ENCODE measurements around the gene SBF1.

SBF1 gene

DNA sequence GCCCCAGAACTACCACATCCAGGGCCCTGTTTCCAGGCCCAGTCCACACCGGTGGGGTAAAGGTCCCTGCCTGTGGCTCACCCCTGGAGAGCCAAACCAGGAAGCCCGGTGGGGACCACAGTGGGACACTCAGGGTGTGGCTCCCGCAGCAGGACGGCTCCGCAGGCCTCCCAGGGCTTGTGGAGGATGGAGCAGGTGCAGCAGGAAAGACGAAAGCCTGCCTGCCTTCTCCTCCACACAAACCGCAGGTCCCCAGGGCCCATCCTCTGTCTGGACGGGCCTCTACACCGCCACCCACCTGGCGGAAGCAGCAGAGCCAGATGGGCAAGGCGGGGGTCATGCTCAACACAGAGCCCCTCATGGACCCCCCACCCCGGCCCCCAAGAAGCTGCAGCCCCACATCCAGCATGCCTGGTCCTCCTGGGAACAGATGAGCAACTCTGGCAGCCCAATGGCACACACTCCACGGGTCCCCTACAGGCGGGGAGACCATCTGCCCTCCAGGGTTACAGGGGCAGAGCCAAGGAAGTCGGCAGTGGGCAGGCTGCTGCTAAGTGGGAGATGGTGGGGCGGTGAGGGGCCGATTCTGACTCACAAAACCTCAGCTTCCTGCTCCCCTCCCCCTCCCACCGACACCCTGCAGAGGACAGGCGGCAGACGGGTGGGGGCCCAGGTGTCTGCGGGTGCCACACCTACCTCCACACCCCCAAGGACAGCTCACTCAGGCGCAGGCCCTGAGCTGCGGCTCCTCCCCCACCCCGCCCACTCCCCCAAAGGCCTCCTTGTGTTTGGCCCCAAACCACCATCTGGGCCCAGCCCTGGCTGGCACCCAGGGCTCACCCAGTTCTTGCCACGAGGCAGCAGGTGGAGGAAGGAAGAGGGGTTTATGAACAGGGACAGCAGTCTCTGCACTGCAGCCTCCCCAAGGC, 5.2 kb downstream of the SBF1 start:
- in situ Hi-C loops (cut with MboI; ENCODE audit: low sequenced_read_pairs) = no loop called here

DNA sequence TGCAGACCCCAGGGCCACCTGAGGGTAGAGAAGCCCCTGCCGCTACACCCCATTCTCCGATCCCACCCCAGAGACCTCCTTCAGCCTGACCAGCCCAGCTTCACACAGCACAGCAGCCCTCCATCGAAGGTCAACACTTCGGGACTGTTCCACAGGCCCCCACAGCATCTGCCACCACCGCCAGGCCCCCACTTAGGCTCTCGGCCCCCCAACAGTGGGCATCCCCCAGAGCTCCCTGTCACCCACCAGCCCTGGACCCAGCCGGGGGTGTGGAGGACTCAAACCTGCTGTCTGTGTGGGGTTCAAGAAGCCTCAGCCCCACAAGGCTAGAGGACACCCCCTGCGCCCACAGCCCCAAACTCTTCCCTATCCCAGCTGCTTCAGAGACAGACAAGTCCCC, 6.2 kb downstream of the SBF1 start:
- in situ Hi-C loops (cut with MboI; ENCODE audit: low sequenced_read_pairs) = no loop called here

DNA sequence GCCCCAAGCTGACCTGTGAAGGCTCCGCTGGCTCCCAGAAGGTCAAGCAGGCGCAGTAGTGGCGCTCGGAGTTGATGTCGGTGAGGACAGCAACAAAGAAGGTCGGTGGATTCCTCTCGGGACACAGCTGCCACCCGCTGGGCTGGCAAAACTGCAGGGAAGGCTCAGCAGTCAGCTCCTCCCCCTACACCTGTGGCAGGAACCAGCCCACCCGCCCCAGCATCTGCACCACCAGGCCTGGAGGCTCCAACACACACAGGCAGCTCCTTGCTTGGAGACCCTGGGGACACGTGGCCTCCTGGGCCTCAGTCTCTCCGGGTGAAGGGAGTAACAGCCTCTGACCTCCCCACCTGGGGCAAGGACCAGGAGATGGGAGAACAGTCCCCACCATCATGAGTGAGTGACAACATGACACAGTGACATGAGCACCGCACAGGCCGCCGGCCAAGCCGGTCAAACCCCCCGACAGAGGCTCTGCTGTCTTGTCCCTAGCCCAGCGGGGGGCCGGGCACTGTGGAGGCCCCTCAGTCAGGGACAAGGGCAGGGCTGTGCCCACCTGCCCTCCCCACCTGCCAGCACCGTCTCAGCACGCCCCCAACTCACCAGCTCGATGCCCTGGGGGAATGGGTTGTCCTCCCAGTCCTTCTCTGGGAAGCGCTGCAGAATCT, 6.9 kb downstream of the SBF1 start:
- in situ Hi-C loops (cut with MboI; ENCODE audit: low sequenced_read_pairs) = no loop called here

DNA sequence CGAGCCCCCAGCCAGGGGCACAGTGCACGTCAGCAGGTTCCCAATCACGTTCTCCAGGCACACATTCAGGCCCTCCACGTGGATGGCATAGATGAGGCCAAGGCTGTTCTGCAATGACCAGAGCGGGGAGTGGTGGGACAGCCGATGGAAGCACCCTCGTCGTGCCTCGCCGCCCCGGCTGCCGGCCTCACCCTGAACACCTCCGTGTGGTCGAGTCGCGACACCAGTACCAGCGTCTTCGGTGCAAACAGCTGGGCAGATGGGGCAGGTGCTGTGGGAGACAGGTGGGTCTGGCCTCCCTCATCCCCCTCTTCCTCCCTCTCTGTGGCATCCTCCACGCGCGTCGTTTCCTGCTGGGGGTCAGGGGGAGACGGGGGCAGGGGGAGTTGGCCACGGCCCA, 7.5 kb downstream of the SBF1 start:
- in situ Hi-C loops (cut with MboI; ENCODE audit: low sequenced_read_pairs) = no loop called here

DNA sequence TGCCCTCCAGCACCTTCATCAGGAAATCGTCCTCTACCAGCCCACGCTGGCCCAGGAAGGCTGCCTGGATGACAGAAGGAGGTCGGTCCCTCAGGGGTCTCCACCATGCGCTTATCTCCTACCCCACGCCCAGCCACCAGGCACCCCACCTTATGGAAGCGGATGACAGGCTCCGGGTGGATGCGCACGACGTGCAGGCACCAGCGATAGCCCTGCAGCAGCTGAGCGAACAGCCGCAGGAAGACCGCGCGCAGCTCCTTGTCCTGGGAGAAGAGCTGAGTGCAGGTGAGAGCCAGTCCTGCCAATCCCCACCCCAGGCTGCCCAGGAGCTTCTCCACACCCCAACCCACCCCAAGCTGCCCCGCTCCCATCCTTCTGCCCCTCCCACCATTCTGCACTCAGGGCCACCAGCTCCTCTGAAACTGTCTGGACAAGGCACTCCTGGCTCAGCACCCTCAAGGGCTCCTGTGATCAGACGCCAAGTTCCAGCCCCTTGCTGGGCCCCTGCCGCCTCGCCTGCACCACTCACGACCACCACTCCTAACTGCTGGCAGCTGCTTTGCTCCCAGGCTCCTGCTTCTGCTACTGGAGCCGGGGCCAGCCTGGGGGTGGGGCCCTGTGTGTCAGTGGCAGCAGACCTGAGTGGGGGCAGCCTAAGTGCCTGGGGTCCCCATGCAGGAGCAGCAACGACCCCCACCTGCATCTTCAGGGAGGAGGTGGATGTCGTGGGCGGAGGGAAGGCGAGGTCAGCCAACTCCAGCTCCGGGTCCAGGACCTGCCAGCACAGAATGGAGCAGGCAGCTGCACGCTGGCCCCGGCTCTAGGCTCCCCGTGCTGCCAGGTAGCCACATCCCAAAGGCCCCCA, 9.5 kb downstream of the SBF1 start:
- in situ Hi-C loops (cut with MboI; ENCODE audit: low sequenced_read_pairs) = no loop called here

DNA sequence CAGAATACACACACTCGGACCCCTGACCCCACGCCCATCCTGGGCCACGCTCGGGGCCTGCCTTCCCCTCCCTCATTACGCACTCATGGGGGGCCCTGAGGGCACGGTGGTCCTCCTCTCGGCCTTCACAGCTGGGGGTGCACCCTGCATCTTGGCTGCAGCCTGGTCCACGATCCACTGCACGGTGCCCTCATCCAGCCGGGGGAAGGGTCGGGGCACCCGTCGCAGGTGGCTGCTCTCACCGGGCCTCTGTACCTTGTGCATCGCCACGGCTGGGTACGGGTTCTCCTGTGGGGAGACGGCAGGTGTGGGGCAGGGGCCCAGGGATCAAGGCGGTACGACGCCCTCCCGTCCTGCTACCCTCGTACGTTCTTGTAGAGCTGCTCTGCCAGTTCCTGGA, 10.4 kb downstream of the SBF1 start:
- in situ Hi-C loops (cut with MboI; ENCODE audit: low sequenced_read_pairs) = no loop called here

DNA sequence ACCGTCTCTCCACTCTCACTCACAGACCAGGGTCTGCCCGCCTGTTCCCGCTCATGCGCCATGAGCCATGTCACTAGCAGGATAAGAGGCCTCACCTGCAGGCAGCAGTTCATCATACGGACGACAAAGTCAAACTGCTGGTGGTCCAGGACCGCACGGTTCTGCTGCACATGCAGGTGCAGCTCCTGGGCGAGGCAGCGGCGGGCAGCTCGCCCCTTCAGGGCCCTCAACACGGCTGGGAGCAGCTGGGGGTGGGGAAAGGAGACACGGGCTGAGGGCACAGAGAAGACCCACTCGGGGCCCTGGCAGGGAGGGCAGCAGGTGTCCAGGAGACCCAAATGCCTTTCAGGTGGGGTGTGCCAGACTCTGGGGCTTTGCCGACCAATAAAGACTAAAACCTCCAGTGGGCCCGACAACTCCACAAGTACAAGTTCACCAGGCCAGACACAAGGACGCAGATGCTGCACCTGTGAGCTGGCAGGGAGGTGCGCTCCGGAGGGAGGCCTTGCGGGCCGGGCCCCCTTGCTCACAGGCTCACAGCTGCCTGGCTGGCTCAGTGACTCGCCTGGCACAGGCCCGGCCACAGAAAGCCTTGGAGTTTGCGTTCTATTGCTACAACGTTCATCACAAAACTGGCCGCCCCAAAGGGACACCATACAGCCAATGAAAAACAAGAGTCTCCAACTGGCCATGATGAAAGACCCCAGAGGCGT, 11.5 kb downstream of the SBF1 start:
- in situ Hi-C loops (cut with MboI; ENCODE audit: low sequenced_read_pairs) = no loop called here

DNA sequence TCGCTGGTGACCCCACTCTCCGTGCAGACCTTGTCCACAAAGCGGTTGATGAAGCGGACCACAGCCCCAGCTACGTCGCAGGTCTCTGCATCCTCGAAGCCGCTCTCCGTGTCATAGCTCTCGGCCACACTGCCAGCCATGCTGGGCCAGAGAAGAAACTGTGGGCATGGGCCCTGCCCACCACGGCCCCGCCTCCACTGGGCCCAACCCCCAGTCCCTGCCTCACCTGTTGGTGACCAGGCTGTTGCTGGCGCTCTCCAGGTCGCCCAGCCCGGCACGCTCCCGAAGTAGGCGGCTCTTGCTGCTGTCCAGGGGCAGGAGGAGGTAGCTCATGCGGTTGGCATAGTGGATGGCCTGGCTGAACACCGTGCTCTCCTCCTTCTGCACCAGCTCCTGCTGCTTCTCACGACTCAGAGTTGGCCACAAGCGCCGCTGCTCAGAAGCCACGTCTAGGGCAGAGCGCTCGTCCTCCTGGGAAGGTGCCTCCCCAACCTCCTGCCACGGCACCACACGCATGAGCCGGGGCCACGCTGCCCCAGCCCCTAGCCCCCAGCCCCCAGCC, 12.8 kb downstream of the SBF1 start:
- in situ Hi-C loops (cut with MboI; ENCODE audit: low sequenced_read_pairs) = no loop called here

DNA sequence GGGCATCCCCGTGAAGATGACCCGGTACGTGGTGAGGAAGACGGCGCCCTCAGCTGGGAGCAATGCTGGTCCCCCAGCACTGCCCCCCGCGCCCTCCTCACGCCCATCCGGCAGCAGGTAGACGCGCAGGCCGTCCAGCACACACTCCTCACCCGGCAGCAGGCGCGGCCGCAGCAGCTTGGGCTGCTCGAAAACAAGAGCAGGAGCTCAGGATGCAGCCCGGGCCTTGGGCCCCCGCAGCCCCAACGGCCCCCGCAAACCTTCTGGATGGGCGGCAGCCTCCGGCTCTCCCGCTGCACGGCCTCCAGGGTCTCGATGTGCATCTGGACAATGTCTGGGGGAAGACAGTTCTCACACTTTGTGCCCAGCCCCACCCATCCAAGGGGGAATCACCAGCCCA, 13.3 kb downstream of the SBF1 start:
- in situ Hi-C loops (cut with MboI; ENCODE audit: low sequenced_read_pairs) = no loop called here

DNA sequence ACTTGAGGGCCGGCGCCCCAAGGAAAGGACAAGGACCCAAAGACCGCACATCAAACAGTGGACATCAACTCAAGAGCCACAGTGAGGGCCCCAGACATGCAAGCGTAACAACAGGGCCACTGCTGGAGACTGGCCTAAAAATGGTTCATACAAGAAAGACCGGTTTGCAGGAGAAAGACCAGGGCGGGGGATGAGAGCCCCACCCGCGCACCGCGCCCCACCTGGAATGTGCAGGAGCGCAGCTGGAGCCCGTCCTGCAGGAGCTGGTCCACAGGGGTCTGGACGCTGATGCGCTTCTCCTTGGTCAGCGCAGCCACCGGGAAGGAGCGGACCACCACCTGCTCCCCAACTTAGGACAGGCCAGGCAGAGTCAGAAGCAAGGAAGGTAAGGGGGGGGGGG, 13.9 kb downstream of the SBF1 start:
- in situ Hi-C loops (cut with MboI; ENCODE audit: low sequenced_read_pairs) = no loop called here

DNA sequence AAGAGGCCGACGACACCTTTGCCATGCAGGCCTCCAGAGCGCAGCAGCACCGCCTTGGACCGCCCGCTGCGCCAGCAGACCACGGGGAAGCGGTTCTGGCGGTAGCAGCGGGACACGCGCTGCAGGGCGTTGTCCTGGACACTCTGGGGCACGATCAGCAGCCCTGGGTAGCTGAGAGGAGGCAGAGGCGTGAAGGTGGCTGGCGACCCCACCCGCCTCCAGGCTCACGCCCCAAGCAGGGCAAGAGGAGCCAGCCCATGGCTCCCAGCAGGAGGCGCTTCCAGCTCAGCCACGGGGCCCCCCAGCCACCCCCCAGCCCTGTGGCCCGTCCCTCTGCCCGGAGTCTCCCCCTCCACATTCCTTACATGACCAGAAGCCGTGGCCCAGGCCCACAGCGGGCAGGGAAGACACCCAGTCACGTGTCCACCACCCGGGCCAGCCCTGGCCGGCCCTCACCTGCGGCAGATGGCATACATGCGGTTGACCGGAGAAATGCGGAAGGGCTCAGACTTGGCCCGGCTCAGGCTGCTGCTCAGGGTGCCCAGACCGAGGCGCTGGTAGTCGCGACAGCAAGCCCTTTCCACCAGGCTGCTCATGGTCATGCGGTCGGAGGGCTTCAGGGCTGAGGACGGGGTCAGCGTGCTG, 15.2 kb downstream of the SBF1 start:
- in situ Hi-C loops (cut with MboI; ENCODE audit: low sequenced_read_pairs) = no loop called here

DNA sequence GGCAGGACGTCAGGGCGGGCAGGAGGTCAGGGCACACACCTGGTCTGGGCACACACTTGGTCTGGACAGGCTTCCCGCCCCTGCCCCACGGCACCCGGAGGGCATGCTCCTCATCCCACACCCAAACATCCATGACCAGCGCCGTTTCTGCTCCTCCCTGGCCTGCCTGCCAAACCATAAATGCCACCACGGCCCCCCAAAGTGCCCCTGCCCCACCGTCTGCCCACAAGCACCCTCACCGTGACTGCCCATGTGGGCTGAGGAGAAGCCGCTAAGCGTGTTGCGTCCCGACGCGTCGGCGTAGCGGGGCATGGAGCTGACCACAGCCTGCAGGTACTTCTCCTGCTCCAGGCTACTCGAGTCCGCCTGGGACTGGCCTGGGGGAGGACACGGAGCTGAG, 15.8 kb downstream of the SBF1 start:
- in situ Hi-C loops (cut with MboI; ENCODE audit: low sequenced_read_pairs) = no loop called here

DNA sequence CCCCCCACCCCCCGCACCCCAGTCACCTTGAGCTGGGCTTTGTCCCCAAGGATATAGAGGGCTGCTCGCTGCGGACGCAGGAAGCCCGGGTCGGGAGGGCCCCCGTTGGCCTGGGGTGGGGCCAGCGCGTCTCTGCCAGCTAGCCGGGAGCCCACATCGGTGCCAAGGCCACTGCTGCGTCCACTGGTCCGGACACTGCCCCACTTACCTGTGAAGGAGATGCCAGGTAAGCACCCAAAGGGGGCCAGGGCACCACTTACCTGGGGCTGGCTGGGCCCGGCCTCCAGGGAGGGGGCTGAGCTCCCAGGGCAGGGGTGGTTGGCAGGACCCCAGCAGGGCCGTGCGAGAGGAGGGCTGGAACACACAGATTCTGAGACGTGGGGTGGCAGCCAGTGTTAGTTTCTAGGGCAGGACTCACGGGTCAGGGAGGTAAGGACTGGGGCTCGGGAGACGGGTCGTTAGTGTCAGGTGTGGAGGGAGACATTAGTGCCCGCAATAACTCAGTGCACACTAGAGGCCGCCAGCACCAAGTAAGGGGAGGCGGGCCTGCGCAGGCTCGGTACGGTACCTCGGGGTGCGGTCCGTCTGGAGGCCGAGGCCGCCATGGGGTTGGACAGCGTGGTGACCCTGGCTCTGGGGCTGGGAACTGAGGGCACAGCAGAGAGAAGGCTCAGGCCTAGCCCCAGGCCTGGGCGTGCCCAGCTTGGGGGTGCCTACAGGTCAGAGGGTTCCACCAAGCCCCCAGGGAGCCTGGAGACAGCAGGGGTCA, 18.2 kb downstream of the SBF1 start:
- in situ Hi-C loops (cut with MboI; ENCODE audit: low sequenced_read_pairs) = no loop called here

DNA sequence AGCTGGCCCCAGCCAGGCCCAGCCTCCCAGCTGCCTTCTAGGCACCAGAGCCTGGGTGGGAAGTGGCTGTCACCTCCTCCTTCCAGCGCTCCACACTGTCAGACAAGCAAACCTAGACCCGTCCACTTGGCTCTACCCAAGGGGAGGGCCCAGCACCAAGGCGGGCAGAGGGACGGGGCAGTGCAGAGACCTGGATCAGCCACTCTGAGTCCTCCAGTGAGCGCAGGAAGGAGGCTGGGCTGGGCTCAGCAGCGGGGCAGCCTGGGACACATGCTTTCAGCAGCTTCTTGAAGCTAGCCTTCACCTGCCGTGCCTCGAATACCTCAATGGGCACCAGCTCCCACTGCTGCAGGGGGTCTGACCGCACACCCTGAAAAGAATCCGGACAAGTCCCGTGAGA, 18.8 kb downstream of the SBF1 start:
- in situ Hi-C loops (cut with MboI; ENCODE audit: low sequenced_read_pairs) = no loop called here

DNA sequence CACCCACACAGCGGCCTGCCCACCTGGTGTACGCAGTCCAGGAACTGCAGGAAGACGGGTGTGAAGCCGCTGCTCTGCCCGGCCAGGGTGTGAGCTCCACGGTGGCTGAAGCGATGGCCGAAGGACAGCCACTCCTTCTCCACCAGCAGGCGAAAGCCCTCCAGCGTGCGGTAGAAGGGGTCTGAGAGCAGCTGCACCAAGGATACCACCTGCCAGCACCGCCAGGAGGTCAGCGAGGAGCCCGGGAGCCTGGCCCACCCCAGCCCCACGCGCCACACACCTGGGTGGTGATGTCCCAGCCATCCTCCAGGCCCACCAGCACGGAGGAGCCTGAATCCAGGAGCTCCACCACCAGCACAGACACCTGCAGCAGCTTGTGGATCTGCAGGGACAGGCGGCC, 19.6 kb downstream of the SBF1 start:
- in situ Hi-C loops (cut with MboI; ENCODE audit: low sequenced_read_pairs) = no loop called here

DNA sequence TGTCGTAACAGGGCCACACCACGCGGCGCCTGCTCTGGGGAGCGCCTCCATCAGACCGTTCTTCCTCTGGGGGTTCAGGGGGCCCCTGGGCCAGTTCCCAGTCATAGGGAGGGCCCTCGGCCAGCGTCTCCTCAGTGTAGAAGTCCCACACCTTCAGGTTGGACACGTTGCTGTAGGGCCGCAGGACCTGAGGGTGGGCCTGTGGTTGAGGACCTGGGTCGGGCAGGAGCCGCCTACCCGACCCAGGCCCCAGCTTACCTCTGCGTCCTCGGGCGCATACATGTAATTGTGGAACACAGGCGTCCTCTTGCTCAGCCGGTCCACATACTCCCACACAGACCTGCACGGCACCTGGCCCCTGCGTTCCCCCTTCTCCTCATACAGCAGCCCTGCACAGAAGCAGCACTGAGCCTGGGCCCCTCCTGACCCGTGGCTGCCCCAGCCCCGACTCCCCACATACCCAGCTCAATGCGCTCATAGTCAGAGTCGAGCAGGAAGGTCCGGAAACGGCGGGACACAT, 20.2 kb downstream of the SBF1 start:
- in situ Hi-C loops (cut with MboI; ENCODE audit: low sequenced_read_pairs) = no loop called here

DNA sequence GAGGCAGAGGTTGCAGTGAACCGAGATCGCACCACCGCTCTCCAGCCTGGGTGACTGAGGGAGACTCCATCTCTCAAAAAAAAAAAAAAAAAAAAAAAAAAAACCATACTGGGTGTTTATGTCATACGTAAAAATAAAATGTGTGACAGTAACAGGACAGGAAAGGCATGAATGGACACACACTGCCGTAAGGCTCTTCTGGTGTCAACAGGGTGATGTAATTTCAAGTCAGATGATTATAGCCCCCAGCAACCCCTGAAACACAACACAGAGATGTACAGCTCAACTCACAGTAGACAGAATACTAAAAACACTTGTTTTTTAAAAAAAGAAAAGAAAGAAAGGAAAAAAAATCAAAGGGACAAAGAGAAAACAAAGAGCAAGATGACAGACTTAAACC, 22.2 kb downstream of the SBF1 start:
- in situ Hi-C loops (cut with MboI; ENCODE audit: low sequenced_read_pairs) = no loop called here

DNA sequence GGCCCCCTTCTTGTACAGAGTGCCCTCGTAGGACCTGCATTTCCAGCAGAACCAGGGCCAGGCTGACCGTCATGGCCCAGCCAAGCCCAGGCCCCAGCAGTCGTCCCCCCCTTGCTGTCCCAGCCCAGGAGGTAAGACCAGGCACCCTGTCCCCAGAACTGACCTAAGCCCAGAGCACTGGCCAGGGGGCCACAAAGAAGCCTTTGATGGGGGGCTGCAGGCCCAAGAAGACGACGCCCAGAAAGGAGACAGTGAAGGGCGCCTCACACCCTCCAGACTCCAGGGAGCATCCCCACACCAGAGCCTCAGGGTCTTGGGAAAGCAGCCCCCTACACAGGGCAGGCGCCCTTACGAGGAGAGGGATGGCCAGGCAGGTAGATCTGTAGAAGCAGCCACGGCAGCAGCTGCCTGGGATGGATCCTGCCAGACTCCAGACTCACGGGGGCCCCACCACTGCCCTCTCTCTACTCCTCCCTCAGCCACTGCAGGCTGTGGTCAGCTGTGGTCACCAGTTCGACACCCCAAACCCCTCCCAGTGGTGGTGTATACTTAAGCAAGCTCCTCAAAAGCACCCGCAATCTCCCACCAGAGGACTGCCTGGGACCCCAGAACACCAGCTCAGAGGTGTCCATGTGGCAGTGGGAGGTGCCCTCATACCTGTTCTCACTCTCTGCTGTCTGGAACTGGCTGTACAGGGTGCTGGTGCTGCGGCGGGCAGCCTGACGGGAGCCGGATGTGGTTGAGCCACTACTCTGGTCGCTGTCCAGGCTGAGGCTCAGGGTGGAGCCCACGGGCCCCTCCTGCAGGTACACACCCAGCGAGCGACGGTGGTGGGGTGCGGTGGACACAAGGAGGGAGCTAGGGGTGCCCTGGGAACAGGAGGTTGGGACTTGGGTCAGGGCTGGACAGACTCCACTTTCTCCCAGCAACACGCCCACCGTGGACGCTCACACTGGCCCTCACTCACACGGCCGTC, 27.0 kb downstream of the SBF1 start:
- in situ Hi-C loops (cut with MboI; ENCODE audit: low sequenced_read_pairs) = no loop called here
